Mammary epithelial cell (primary cell): ENCODE results near the gene SPTLC1.

ENCODE experiments used
- EZH2 ChIP-seq: IDR thresholded peaks from 2 replicates; pipeline ENCODE4 v1.6.1; 2012; ENCODE audit warnings: low read length, inconsistent platforms, borderline replicate concordance
- TF ChIP-seq, protein P1 (sequence below), 2 donors: IDR thresholded peaks in 1 of 2; conservative IDR thresholded peaks in 1 of 2; 2 replicates each; pipeline ENCODE4 v1.5.1; 2011 to 2012; ENCODE audit warnings: inconsistent platforms in 2 of 2, low read length in 2 of 2, mild to moderate bottlenecking in 2 of 2, control low read depth in 1 of 2, low read depth in 1 of 2; ENCODE audit not compliant: insufficient read depth in 1 of 2; ENCODE audit errors: extremely low read depth in 1 of 2

DNA sequence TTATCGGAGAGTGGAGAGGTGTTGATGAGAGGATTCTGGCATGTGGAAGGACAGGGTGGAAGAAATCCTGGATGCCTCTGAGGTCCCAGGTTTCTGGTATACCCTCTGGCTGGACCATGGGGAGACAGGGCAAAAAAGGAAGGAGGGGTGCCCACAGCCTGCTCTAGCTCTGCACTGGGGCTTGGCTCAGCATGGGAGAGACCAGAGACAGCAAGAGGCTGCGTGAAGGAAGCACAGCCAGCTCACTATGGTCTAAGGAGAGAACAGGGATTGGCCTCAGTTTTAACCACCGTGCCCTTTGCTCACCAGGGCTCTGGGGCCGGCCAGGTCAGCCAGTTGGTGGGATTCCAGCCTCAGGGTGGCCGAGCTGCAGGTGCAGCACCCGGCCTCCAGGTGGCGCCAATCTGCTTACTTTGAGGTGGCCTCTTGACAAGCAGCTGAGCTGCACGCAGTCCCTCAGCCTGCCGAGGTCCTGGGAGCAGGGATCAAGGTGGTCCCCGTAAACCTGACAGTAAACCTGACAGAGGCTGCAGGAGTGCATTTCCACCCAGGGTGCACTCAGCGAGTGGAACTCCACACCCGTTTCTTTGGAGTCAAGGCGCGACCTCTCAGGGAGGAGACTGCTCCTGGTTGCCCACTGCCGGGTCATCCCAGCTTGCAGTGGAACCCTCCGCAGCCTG lies 25.0 kb upstream of the SPTLC1 start:
- TF ChIP-seq, protein P1, sequence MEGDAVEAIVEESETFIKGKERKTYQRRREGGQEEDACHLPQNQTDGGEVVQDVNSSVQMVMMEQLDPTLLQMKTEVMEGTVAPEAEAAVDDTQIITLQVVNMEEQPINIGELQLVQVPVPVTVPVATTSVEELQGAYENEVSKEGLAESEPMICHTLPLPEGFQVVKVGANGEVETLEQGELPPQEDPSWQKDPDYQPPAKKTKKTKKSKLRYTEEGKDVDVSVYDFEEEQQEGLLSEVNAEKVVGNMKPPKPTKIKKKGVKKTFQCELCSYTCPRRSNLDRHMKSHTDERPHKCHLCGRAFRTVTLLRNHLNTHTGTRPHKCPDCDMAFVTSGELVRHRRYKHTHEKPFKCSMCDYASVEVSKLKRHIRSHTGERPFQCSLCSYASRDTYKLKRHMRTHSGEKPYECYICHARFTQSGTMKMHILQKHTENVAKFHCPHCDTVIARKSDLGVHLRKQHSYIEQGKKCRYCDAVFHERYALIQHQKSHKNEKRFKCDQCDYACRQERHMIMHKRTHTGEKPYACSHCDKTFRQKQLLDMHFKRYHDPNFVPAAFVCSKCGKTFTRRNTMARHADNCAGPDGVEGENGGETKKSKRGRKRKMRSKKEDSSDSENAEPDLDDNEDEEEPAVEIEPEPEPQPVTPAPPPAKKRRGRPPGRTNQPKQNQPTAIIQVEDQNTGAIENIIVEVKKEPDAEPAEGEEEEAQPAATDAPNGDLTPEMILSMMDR (conservative IDR thresholded peaks at IDR 0.05 in 1 of 2, IDR thresholded peaks at IDR 0.05 in 1 of 2; ENCODE audit: extremely low read depth in 1 of 2, insufficient read depth in 1 of 2, low read depth in 1 of 2, low read length in 2 of 2) = peak; percentile 81 to 93
- TF ChIP-seq EZH2 = no peak
